ENCODE results near the gene MRPL12.

The MRPL12 gene

DNA sequence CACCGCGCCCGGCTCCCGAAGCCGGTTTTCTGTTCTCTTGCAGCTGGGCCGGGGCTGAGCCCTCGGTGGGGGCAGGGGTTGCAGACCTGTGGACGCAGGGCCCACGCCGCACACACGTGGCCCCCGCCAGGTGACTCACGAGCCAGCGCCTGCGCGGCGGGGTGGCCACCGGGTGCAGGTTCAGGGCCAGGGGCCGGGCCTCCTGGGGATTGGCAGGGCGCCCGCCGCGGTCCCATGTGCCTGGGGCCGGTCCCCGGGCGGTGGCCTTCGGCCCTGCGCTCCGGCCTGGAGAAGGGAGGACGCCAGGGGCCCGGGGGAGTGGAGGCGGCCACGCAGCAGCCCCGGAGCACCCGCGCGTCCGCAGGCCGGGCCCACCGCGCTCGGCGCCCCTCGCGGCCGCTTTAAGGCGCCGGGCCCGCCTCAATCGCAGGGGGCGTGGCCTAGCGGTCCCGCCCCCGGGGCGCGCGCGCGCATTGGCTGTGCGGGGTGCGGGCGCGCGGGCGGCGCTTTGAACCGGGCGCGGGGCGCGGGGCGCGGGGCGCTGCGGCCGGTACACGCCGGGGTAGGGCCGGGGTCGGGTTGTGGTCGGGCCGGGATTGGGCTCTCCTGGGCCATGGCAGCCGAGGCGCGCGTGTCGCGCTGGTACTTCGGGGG lies 8.8 kb downstream of the MRPL12 start, which contains the start of gene SLC25A10:
TSS of gene SLC25A10 (plus strand) at position 471 of the 654 bp plus-strand sequence. CDS start at position 614, 143 bp downstream.
- TF ChIP-seq SIN3A (IDR thresholded peaks at IDR 0.05; ENCODE audit: borderline replicate concordance, insufficient read depth, low read length) (no peak), TAF1 (IDR thresholded peaks at IDR 0.05; ENCODE audit: borderline replicate concordance, insufficient read depth, low read length) (peak; percentile 64; the same call in 1 of the 2 replicates), POLR2AphosphoS5 (IDR thresholded peaks at IDR 0.05; ENCODE audit: low read depth, low read length) (no peak), FOXP2 (optimal IDR thresholded peaks at IDR 0.05; ENCODE audit: borderline replicate concordance, extremely low read depth, extremely low read length, insufficient read depth) (no peak), REST (IDR thresholded peaks at IDR 0.05; ENCODE audit: insufficient read depth in 1 of 2, low read depth in 2 of 2, low read length in 2 of 2) (no peak; a peak in 1 of 4 replicates)

DNA sequence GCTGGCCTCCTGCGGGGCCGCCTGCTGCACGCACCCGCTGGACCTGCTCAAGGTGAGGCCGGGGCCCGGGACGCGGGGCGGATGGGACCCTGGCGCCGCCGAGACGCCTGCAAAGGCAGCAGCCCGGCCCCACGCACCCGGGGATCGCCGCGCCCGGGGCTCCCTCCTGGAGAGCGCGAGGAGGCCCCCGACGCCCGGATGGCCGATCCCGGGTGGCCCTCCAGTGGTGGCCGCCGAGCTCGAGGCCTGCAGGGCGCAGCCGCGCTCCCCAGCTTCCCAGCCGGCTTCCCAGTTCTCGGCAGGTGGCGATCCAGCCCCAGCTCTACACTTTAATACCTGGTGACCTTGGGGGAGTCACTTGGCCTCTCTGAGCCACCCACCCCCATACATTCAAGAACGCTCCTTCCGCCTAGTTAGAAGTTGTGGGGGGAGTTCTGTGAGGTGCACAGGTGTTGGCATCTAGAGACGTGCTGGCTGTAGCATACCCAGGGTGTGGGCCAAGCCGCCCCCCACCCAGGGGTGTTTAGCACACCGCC lies 9.4 kb downstream of the MRPL12 start:
- TF ChIP-seq REST (IDR thresholded peaks at IDR 0.05; ENCODE audit: insufficient read depth in 1 of 2, low read depth in 2 of 2, low read length in 2 of 2) (no peak), FOXP2 (optimal IDR thresholded peaks at IDR 0.05; ENCODE audit: borderline replicate concordance, extremely low read depth, extremely low read length, insufficient read depth) (no peak), SIN3A (IDR thresholded peaks at IDR 0.05; ENCODE audit: borderline replicate concordance, insufficient read depth, low read length) (no peak), TAF1 (IDR thresholded peaks at IDR 0.05; ENCODE audit: borderline replicate concordance, insufficient read depth, low read length) (no peak), POLR2AphosphoS5 (IDR thresholded peaks at IDR 0.05; ENCODE audit: low read depth, low read length) (no peak)

DNA sequence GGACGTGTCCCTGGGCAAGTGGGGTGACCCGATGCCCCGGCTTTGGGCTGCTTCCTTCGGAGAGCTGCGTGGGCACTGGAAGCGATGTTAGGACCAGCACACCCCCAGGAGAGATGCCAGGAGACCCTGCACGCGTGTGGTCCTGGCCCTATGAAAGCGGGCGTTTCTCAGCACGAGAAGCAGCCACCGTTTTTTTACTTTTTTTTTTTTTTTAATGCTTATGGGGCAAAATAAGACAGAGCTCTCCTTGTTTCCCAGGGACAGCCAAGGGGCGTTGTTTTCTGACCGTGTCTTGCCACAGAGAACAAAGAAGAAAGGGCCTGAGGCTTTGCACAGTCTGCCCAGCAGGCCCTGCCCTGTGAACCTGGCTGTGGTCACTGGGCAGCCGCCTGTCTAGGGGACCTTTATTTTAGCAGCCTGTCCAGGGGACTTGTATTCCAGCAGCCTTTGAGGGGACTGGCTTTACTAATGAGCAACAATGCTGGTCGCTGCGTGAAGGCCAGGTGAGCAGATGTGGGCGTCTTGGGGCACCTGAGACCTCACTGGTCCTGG lies 9.9 kb downstream of the MRPL12 start:
- TF ChIP-seq SIN3A (IDR thresholded peaks at IDR 0.05; ENCODE audit: borderline replicate concordance, insufficient read depth, low read length) (no peak), POLR2AphosphoS5 (IDR thresholded peaks at IDR 0.05; ENCODE audit: low read depth, low read length) (no peak), REST (IDR thresholded peaks at IDR 0.05; ENCODE audit: insufficient read depth in 1 of 2, low read depth in 2 of 2, low read length in 2 of 2) (no peak), TAF1 (IDR thresholded peaks at IDR 0.05; ENCODE audit: borderline replicate concordance, insufficient read depth, low read length) (no peak), FOXP2 (optimal IDR thresholded peaks at IDR 0.05; ENCODE audit: borderline replicate concordance, extremely low read depth, extremely low read length, insufficient read depth) (no peak)

DNA sequence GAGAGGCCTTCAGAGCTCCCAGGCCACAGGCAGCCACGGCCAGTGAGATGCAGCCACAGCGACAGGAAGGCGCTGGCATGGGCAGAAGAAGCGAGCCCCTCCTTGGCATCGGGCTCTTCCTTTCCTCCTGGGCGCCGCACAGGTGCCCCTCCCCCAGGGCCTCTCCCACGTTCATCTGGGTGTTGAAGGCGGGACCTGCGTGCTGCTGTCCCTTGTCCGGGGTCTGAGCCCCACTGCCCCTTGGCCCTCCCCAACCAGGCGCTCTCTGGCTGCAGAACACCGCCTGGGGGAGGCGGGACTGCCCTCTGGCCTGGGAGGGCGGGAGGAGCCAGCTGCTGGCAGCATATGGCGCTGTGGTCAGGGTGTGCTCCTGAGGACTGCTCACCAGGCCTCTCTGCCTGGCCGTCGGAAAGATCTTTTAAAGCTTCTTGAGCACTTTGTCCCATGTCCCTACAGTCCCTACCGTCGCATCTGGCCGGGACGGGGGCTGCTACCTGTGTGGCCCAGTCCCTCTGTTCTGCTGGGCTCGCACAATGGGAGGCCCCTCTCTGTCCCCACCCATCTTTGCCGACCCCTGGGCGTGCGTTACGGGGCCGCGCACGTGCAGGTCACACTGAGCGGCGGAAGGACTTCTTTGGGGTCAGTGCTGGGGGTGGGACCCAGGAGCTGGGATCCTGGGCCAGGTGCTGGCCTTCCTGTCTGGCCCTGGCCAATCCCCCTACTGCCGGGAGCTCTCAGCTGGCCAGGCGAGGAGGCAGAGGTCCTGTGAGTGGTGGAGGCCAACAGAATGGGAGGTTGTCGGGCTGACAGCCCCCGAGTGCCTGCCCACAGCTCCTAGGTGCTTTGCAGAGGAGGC lies 10.6 kb downstream of the MRPL12 start:
- TF ChIP-seq SIN3A (IDR thresholded peaks at IDR 0.05; ENCODE audit: borderline replicate concordance, insufficient read depth, low read length), result no peak
- TF ChIP-seq TAF1 (IDR thresholded peaks at IDR 0.05; ENCODE audit: borderline replicate concordance, insufficient read depth, low read length), result no peak
- TF ChIP-seq POLR2AphosphoS5 (IDR thresholded peaks at IDR 0.05; ENCODE audit: low read depth, low read length), result no peak
- TF ChIP-seq REST (IDR thresholded peaks at IDR 0.05; ENCODE audit: insufficient read depth in 1 of 2, low read depth in 2 of 2, low read length in 2 of 2), result no peak
- TF ChIP-seq FOXP2 (optimal IDR thresholded peaks at IDR 0.05; ENCODE audit: borderline replicate concordance, extremely low read depth, extremely low read length, insufficient read depth), result no peak
